ENCODE results near the gene ANKS1B.
"Not testable (repeated sequence)": the region's sequence is repeated elsewhere in the genome, so short reads cannot be mapped to it uniquely, and the experiment has no call there.

The ANKS1B gene

DNA sequence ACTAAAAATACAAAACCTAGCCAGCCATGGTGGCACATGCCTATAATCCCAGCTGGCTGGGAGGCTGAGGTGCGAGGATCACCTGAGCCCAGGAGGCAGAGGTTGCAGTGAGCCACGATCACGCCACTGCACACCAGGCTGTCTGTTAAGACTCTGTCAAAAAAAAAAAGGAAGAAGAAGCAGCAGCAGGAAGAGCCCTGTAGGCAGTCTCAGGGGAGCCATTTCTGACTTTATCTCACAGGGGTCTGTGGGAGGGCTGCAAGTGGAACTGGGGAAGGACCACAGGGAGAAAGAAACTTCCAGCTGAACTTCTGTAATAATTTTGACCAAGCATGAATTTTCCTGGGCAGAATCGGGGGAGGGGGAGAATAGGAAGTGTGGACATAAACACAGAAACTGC lies 304.5 kb downstream of the ANKS1B start:
- DNase-seq = no peak

DNA sequence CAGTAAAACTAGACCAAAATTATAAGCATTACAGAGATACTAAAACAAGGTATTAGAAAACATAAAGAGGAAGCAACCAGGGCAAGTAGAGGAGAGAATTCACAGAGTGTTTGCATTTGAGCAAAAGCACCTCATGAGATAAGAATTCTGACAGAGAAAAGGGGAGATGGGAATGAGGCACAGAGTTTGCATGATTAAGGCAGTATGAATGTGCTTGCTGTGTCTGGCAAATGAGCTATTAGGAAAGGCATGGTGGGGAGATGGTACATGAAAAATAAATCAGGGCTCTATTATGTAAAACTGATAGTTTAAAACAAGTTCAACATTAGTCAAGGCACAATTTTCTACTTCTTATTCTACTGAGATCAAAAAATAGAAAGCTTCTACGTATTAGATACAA lies 314.1 kb downstream of the ANKS1B start:
- no peak for DNase-seq

- DNase-seq = no peak
Measured at GRCh38 chr12:99658671-99659349, 325.9 kb downstream of the ANKS1B start.

DNA sequence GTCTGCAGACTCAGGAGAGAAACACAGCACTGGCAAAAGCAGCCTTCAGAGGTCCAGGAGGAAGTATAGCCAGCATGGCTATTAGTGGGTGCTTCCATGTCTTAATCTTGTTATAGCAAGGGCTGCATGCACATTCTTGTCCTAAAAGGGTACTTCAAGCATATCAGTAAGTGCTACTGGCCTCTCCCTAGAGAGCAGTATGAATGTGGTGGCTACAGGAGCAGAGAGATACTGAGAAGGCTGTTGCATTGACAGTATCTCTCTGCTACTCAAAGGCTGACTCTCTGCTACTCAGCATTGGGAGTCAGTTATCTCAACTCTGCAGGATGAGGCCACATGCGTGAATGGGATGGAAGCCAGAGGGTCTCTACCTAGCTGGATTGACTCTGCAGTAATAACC lies 335.2 kb downstream of the ANKS1B start:
- peak; percentile 63 for DNase-seq

DNA sequence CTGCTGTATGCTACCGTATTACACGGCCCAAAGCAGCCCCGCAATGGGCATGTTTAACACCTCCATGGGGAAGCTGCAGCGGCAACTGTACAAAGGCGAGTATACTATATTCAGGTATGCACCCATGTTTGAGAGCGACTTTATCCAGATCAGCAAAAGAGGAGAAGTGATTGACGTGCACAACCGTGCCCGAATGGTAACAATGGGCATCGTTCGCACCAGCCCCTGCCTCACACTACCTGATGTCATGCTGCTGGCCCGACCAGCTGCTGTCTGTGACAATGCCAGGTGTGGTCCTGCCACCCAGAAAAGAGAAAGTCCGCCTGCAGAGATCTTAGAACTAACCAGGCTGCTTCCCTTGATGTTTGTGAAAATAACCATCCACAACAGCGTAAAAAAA lies 336.6 kb downstream of the ANKS1B start:
- DNase-seq = no peak

DNA sequence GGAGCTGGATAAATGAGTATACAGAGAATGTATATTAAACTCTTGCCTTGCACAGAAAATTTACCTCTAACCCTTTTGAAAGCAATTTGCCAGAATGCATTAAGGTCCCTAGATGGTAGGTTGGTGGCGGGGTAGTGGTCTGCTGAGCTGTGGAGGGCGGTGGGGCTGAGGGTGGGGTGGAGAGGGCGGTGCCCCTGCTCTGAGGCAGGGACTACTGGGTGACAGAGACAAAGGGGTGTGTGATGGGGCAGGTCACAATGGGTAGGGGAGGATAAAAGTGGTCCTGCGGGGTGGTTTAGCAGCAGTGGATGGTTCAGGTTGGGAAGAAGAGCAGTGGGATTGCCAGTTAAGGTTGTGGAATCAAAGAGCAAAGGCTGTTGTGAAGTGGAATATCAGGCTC lies 337.3 kb downstream of the ANKS1B start, which contains the start of gene GARIN6:
Gene GARIN6 (plus strand): TSS at position 301 of the 400 bp plus-strand sequence. CDS start 422 bp downstream, outside the sequence.
- DNase-seq = no peak

DNA sequence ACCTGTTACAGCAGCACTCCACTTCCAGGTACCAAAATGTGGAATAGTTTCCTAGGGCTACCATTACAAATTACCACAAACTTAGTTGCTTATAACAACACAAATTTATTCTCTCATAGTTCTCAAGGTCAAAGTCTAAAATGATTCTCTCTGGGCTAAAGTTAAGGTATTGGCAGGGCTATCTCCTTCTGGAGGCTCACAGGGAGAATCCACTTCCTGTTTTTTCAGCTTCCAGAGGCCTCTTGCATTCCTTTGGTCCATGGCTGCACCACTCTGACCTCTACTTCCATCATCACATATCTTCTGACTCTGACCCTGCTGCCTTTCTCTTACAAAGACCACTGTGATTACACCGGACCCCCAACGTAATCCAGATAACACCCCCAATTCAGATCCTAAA lies 340.1 kb downstream of the ANKS1B start:
- DNase-seq = no peak

GRCh38 chr12:99627459-99627858 lies 357.3 kb downstream of the ANKS1B start:
- DNase-seq = no peak

GRCh38 chr12:99624591-99624990 lies 360.1 kb downstream of the ANKS1B start:
- DNase-seq = not testable (repeated sequence)

GRCh38 chr12:99620159-99620479 lies 364.6 kb downstream of the ANKS1B start:
- no peak for DNase-seq

- peak; percentile 82 for DNase-seq
Measured at GRCh38 chr12:99619389-99620158, 365.2 kb downstream of the ANKS1B start.

- no peak for DNase-seq
Measured at GRCh38 chr12:99618657-99619056, 366.1 kb downstream of the ANKS1B start.

- DNase-seq = no peak
Measured at GRCh38 chr12:99611599-99611998, 373.1 kb downstream of the ANKS1B start.

GRCh38 chr12:99611117-99611516 lies 373.6 kb downstream of the ANKS1B start:
- no peak for DNase-seq

GRCh38 chr12:99609455-99610181 lies 375.1 kb downstream of the ANKS1B start:
- DNase-seq = no peak

- DNase-seq = peak; percentile 8
Measured at GRCh38 chr12:99600388-99600787, 384.3 kb downstream of the ANKS1B start.

GRCh38 chr12:99598785-99599184 lies 386.0 kb downstream of the ANKS1B start:
- DNase-seq = no peak

DNA sequence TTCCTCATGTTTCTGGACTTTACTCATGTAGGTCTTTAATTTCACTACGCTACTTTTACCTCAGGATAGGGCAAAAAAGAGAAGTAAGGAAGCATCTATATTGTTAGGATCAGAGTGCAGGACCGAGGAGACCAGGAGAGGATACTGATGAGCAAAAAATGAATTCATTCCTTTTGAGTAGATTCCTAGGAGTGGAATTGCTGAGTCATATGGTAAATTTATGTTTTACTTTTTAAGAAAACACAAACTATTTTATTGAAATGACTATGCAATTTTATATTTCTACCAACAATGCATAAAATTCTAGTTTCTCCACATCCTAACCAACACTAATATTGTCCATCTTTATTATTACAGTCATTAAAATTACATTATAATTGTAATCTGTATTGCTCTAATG lies 388.0 kb downstream of the ANKS1B start:
- DNase-seq = no peak

DNA sequence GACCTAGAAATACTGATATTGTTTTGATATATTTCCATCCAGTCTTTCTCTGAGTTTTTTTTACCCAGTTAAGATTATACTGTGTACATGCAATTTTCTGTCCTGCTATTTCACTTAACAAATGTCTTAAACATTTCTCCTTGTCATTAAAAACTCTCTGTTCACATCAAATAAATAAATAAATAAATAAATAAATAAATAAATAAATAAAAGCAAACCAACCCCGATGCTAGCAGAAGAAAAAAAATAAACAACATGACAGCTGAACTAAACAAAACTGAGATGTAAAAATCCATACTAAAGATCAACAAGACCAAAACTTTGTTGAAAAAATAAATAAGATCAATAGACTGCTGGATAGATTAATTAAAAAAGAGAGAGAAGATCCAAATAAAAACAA lies 407.6 kb downstream of the ANKS1B start:
- DNase-seq = not testable (repeated sequence)

DNA sequence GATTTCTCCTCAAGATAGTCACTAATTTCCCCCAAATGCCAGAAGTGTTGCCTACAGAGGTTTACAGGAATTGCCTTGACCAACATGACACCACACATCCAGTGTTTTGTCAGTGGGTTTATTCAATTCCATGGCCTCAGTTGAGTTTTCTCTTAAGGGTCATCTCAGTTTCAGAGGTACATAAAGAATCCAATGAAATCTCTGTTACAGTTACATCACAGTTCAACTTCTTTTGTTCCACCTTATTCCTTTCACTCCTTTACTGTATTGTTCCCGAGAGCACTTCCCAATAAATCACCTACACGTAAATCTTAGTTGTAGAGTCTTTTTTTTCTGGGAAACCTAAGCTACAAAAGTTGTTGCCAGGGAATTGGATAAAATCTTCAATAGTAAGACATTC lies 410.8 kb downstream of the ANKS1B start:
- no peak for DNase-seq

DNA sequence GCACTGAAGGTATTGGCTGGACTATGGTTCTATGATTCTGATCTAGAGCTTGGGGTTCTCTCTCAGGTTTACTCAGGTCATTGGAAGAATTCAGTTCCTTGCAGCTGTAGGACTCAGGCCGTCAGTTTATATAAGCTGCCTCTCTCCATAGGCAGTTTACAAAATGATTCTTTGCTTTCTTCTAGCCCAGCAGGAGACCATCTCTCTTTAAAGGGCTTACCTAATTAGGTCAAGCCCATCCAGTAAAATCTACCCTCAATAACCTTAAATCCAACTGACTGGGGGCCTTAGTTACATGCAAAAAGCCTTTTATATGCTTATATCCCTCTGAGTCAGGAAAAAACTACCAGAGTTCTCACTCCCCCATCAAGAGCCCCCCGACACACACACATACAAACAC lies 417.7 kb downstream of the ANKS1B start:
- no peak for DNase-seq

- no peak for DNase-seq
Measured at GRCh38 chr12:99558109-99558508, 426.6 kb downstream of the ANKS1B start.

DNA sequence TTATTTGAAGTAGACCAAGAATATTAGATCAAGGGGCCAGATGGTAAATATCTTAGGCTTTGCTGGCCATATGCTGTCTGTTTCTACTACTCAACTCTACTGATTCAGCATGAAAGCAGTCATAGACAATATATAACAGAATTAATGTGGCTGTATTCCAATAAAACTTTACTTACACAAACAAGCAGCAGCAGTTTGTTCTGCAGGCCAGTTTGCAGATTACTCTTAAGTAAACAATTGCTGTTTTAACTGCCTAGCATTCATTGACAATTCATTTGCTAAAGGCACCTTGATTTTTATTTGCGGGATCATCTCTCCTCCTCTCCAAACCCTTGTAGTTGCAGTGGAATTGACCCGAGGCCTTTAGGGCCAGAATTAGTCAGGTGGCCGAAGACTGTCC lies 431.3 kb downstream of the ANKS1B start:
- peak; percentile 89 for DNase-seq

GRCh38 chr12:99552022-99552421 lies 432.7 kb downstream of the ANKS1B start:
- DNase-seq = no peak
